ENCODE data around the gene STUB1. TPM values are rescaled to one million over a fixed set of nuclear protein-coding genes. Genes with fewer than 3 reads are reported as not detected.
A peak's percentile ranks its signal among the peaks of the same experiment; 100 is the strongest.
"Not testable (repeated sequence)": the region's sequence is repeated elsewhere in the genome, so short reads cannot be mapped to it uniquely, and the experiment has no call there.

The STUB1 gene
- total and polyA plus RNA-seq, 12 donors: 92.7 to 165 (median 116) TPM

DNA sequence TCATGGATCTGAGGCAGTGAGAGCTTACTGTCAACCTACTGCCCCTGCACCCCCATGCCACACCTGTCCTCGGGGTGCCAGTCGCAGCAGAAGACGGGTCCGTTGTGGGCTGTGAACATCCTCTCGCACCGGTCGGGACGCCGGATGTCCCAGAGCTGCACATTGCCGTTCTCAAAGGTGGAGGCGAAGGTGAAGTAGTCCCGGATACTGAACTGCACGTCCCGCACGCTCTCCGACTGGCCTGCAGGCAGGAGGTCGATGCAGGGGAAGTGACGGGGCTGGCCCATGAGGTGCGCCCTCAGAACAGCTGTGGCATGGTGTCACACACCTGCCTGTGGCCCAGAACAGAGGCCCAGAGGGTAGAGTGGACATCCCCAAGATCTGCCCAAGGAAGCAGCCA, 7.3 kb downstream of the STUB1 start:
- Histone ChIP-seq H3K27ac (no peak overlapping the region), H3K4me3 (no peak overlapping the region), H3K9me3 (no peaks in the 10 kb centered on the region), H3K36me3 (peaks cover 0 to 34% (median 7%) of the 10 kb centered on the region in 9 donors), H3K27me3 (peaks cover 0 to 15% (median 11%) of the 10 kb centered on the region in 7 donors), H3K4me1 (peaks cover 23 to 58% (median 46%) of the 10 kb centered on the region in 9 donors)
- intact Hi-C loops (cut with DNase I): no loop called here
- 93% methylated on average over 19 of the region's 19 CpGs for WGBS, 2 donors
- TF ChIP-seq, protein P1, sequence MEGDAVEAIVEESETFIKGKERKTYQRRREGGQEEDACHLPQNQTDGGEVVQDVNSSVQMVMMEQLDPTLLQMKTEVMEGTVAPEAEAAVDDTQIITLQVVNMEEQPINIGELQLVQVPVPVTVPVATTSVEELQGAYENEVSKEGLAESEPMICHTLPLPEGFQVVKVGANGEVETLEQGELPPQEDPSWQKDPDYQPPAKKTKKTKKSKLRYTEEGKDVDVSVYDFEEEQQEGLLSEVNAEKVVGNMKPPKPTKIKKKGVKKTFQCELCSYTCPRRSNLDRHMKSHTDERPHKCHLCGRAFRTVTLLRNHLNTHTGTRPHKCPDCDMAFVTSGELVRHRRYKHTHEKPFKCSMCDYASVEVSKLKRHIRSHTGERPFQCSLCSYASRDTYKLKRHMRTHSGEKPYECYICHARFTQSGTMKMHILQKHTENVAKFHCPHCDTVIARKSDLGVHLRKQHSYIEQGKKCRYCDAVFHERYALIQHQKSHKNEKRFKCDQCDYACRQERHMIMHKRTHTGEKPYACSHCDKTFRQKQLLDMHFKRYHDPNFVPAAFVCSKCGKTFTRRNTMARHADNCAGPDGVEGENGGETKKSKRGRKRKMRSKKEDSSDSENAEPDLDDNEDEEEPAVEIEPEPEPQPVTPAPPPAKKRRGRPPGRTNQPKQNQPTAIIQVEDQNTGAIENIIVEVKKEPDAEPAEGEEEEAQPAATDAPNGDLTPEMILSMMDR (IDR thresholded peaks at IDR 0.05): no peak
- DNase-seq (no peak), ATAC-seq (no peak)

DNA sequence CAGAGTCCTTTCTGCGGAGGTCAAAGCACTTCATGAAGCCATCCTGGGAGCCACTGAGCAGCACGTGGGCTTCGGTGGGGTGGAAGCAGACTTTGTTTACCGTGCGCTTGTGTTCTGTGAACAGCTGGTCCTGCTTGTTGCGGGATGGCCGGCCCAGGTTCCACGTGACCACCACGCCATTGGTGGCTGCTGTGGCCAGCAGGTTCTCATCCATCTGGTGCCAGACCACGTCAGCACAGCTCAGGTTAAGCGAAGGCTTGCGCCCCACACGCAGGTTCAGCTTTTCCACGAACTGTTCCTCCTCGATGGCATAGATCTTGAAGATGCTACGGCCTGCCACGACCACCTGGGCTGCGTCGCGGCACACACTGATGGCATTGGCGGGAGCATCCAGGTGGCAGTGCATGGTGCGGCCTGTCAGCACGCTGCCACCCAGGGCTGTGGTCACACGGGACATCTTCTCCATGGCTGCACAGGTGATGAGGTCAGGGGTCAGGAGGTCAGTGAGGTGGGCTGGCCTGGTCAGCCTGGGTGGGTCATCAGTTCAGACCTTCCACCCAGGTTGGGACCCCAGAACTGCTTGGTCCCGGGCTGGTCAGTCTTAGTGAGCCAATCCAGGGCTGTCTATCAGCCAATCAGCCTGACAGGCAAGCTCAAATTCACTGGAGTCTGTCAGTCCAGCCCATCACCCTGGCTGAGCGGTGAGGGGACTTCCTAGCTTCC, 9.1 kb downstream of the STUB1 start:
- intact Hi-C loops (cut with DNase I): no loop called here
- H3K9me3 ChIP-seq: no peaks in the 10 kb centered on the region
- TF ChIP-seq, protein P1 (IDR thresholded peaks at IDR 0.05): no peak
- peak overlapping the region; percentile 71 to 100 (median 92) for H3K4me3 ChIP-seq
- H3K27me3 ChIP-seq: peaks cover 13 to 33% (median 29%) of the 10 kb centered on the region in 7 donors
- peak overlapping the region in 9 of 10 donors; percentile 83 to 94 (median 89) for H3K27ac ChIP-seq
- WGBS, 2 donors: 85 to 87% methylated on average over 26 of the region's 26 CpGs
- peaks cover 0 to 26% (median 0%) of the 10 kb centered on the region in 9 donors for H3K36me3 ChIP-seq
- DNase-seq: no peak
- H3K4me1 ChIP-seq: peaks cover 20 to 47% (median 36%) of the 10 kb centered on the region in 9 donors
- ATAC-seq: no peak

DNA sequence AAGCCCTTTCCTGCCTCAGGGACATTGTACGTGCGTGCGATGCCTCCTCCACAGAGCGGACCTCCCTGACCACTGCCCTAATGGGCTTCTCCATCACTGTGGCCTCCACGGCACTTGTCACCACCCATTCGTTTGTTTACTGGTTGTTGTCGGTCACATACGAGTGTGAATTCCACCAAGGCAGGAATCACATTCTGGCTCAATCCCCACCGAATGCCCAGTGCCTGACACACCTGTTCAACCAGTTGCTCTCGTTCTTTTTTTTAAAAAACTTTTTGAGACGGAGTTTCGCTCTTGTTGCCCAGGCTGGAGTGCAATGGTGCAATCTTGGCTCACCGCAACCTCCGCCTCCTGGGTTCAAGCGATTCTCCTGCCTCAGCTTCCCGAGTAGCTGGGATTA, 11.0 kb downstream of the STUB1 start:
- H3K4me3 ChIP-seq; DNase-seq; H3K27ac ChIP-seq; intact Hi-C loops (cut with DNase I); ATAC-seq; H3K9me3 ChIP-seq: not testable (repeated sequence)
- Histone ChIP-seq H3K4me1 (peaks cover 15 to 43% (median 37%) of the 10 kb centered on the region in 9 donors), H3K27me3 (peaks cover 20 to 52% (median 46%) of the 10 kb centered on the region in 7 donors), H3K36me3 (peaks cover 0 to 21% (median 0%) of the 10 kb centered on the region in 9 donors)
- WGBS, 2 donors: 89 to 90% methylated on average over 16 of the region's 16 CpGs

DNA sequence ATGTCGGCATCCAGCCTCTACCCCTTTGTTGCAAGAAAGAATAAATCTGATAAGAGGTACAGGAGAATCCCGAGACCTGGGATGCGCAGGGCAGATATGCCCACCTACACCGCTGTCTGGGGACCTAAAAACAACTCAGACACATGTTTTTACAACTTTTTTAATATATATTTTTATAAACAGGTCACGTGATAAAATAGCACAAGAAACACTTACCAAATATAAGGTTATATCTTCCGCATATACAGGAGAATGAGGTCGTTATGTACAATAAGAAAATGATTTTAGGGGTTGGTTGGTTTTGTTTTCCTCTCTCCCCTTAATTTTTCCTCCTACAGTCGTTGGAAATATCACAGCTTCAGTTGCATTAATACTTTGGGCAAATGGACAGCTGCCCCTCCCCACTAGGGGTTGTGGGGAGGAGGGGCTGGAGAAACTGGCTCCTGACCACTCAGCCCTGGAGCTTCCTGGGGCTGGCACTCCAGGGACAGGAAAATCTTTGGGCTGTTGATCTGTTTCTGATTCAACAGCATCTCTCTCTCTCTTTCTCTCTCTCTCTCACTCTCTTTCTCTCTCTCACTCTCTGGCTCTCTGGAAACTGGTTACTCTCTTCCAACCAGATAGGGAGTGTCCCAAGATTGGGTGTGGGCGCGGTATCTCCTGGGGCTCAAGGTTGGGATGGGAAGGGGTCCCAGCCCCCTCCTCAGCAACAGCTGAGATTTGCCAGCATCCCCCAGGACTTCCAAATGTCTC, 12.3 kb downstream of the STUB1 start:
- H3K9me3 ChIP-seq: no peaks in the 10 kb centered on the region
- 65 to 70% methylated on average over 10 of the region's 10 CpGs for WGBS, 2 donors
- ATAC-seq (no peak), DNase-seq (no peak)
- intact Hi-C loops (cut with DNase I): no loop called here
- H3K36me3 ChIP-seq: peaks cover 0 to 8% (median 0%) of the 10 kb centered on the region in 9 donors
- TF ChIP-seq, protein P1 (IDR thresholded peaks at IDR 0.05): no peak
- H3K27me3 ChIP-seq: peaks cover 20 to 65% (median 58%) of the 10 kb centered on the region in 7 donors
- H3K27ac ChIP-seq: no peak overlapping the region
- no peak overlapping the region for H3K4me3 ChIP-seq
- peaks cover 15 to 43% (median 37%) of the 10 kb centered on the region in 9 donors for H3K4me1 ChIP-seq
